Fibroblast of skin of right quadriceps (primary cell): ENCODE results near the gene CCL19.

Experiments used
- DNase-seq: peaks from one replicate; pipeline ENCODE4 v3.0.0-alpha.2; 2013

Gene CCL19

DNA sequence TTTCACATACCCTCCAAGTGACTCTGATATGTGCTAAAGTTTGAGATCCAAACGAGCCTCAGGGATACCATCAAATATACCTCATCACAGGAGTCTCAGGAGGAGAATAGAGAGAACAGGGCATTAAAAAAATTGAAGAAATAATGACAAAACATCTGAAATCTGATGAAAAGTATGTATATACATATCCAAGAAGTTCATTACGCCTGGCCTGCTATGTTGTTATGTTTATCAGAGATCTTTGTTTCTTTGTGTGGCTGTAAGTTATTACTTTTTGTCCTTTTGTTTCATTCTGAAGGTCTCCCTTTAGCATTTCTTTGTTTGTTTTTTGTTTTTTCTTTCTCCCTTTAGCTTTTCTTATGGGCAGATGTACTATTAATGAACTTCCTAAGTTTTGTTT lies 2.5 kb upstream of the CCL19 start:
- no peak for DNase-seq

DNA sequence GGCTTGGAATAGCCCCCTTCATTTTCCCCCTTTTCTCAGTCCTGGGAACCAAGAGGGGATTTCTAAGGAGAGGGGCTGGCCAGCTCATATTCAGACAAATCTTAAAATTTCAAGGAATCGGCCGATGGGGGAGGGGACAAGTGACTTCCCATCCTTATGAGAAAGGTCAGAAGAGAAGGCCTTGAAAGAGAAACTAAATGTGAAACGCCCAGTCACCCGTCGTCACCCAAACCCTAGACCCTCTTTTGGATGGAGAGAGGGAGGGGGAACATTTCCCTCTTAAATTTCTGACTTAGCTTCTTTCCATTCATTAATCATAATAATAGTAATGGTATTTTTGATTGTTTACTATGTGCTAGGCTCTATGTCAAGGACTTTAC lies 850 bp upstream of the CCL19 start:
- DNase-seq: no peak

GRCh38 chr9:34689512-34689911 lies 1.6 kb downstream of the CCL19 start:
- no peak for DNase-seq

GRCh38 chr9:34689116-34689470 lies 2.0 kb downstream of the CCL19 start:
- DNase-seq: no peak

GRCh38 chr9:34688329-34689115 lies 2.6 kb downstream of the CCL19 start:
- no peak for DNase-seq

DNA sequence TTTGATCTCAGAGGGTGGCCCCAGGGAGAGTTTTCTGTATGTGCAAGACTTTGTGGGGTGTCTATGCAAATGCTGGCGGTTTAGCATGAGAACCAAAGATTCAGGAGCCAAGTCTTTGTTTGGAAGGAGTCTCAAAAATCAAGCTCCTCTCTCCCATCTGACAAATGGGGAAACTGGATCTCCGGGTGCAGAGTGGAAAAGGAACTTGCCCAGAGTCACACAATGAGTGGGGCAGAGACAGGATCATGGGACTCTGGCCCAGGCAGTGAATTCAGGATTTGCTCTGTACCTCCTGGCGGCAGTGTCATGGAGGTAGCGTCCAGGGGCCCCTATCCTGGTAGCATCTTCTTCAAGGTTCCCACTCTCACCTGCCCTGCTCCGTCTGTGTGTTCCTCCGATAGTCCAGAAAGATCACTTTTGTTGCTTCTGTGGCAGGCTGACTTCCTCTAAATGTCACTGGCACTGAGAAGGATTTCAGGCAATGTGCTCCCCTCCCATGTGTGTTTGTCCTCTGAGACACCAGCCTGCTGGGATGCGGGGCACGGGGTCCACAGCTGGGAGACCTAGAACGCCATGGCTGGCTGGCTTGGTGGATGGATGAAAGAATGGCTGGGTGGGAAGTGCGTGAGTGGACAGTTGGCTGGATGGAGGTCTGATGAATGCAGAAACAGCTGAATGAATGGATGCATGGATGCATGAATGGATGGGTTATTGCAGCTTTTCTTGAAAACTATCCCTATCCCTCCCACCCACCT lies 3.6 kb downstream of the CCL19 start:
- DNase-seq: no peak

DNA sequence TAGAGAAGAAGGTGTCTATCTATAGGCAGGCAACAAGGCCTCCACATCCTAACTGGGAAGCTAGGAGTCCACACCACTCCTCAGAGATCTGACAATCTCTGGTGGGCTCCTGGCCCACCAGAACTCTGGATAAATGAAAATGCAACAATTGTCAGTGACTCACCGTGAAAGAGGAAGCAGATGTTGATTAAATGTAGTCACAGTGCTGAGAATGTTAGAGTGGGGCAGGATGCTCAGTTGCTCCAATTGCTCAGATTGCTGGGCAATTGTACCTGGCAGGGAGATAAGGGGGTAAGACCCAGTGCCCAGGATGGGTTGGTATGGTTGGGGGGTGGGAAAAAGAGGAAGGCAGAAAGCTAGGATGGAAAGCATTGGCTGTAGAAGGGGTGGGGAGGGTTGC lies 4.3 kb downstream of the CCL19 start:
- no peak for DNase-seq

- DNase-seq: peak; percentile 33
Observed at GRCh38 chr9:34686231-34686630, 4.8 kb downstream of the CCL19 start.

DNA sequence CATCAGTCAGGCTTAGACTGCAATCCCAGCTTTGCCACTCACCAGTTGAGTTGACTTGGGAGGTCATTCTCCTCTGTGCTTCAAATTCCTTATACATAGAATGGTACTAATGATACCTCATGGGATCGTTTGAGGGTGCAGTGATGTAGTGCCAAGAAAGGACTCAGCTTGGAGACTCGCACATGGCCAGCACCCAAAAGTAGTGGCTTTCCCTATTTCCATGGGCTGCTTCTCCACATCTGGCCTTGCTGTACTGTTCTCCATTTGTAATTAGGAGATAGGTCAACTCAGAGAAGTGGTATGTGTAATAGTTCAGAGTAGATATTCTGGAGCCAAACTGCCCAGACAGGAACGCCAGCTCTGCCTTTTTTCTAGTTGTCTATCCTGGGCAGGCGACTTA lies 5.5 kb downstream of the CCL19 start:
- DNase-seq: no peak

GRCh38 chr9:34684816-34685215 lies 6.3 kb downstream of the CCL19 start:
- DNase-seq: no peak

GRCh38 chr9:34684145-34684544 lies 6.9 kb downstream of the CCL19 start:
- no peak for DNase-seq

- no peak for DNase-seq
Observed at GRCh38 chr9:34675869-34676268, 15.2 kb downstream of the CCL19 start.

DNA sequence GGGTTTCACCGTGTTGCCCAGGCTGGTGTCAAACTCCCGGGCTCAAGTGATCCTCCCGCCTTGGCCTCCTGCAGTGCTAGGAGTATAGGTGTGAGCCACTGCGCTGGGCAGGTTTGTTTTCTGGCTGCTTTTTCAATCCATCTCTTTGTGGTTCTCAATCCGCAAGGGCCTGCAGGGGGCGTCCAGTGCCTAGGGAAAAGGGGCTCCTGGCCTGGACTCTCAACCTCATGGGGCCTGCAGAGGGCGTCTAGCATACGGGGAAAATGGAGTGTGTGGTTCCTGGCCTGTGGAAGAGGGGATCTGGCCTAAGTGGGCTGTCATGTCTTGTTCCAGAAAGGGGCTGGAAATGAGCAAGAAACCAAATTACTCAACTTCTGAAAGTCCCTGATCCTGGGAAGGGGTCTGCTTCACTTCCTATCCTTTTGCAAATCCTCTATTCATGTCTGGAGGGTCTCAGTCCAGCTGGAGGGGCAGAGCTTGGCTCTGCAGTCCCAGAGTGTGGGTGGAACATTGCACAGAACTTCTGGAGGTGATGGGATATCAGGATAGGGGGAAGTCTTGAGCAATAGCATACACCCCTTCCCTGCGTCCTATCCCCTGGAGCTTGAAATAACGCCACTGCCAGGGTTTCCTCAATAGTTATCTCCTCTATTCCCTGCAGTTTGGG lies 15.9 kb downstream of the CCL19 start:
- DNase-seq: peak; percentile 67

DNA sequence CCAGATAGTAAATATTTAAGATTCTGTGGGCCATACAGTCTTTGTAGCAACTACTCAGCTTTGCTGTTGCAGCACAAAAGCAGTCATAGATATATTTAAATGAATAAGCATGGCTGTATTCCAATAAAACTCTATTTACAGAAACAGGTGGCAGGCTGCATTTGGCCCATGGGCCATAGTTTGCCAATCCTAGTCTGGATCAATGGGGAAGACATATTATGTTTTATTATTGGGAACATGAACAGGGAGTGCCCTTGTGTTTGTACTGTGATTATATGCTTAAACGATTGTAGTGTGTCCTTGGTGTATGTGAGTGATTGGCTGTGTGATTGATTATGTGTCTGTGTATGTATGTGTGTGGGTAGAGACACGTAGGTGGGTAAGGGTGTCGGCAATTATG lies 16.6 kb downstream of the CCL19 start:
- DNase-seq: no peak

GRCh38 chr9:34671307-34671706 lies 19.8 kb downstream of the CCL19 start:
- DNase-seq: no peak

- DNase-seq: no peak
Observed at GRCh38 chr9:34669809-34670562, 21.1 kb downstream of the CCL19 start.

DNA sequence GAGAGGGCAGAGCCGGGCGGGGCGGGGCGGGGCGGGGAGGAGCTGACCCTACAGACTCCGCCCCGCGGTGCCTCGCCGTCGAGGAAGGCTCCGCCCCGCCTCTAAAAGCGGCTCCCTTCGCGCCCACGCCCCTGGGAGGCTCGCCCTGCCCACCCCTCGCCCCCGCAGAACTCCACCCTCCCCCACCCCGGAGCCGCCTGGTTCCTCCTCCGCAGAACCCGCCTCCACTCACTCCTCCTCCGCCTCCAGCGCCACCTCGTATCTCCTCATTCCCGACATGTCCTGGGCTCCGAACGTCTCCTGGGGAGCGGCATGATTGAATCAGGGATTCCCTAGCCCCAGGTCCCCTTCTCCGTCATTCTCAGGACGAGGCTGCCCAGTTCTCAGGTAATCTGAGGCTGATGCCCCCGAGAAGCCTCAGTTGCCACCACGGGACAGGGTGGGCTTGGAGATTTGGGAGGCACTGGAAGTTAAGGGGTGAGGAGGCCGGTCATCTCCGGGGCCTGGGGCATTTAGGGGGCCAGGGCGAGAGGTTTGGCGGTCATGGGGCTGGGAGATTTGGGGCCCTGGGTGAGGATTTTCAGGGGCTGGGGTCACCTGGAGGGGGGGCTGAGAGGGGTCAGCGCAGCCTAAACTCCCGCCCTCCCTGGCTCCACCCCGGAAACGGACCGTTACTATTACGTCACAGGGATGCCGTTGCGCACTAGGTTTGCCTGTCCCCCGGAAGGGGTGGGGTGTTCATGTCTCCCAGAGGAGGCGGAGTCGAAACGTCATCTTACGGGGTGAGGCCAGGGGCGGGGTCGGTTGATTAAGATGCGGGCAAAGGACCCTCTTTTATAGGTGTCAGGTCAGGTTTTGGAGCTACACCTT lies 25.5 kb downstream of the CCL19 start:
- peak; percentile 95 for DNase-seq

GRCh38 chr9:34665067-34665380 lies 26.1 kb downstream of the CCL19 start:
- no peak for DNase-seq

GRCh38 chr9:34664281-34665066 lies 26.6 kb downstream of the CCL19 start:
- DNase-seq: peak; percentile 66

GRCh38 chr9:34663303-34663605 lies 27.8 kb downstream of the CCL19 start:
- no peak for DNase-seq

DNA sequence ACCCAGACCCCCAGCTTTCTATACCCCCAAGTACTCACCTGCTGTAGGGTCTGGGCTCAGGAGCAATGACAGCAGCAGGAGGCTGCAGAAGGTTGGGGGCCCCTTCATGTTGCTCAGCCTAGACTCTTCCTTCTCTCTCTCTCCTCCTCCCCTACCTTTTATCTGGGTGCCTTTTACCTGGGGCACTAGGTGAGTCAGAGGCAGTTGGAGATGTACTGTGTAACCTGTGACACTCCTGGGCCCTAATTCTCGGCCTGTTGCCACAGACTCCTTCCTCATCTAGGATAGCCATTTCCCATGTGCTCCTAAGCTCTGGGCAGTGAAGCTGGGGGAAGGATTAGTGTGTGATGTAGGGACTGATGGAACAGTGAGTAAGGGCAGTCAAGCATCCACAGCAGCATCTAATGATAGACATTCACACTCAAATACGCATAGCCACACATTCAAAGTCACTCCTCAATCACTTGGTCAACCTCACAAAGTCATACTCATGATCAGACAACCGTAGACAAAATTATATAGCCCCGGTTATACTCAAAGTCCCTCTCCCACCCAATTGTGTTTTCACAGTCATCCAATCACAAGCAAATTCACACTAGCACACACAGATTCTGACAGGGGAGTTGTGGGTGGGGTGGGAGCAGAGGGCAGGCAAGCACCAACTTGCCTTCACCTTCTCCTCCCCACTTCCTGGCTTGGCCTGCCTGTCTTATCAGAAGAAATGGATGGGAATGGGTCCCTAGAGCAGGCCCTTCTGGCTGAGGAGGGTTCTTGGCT lies 28.4 kb downstream of the CCL19 start, which contains the start of gene CCL27:
Gene CCL27 (minus strand): TSS at position 132 of the 777 bp plus-strand sequence. CDS start 24 bp downstream, at position 108.
- no peak for DNase-seq
